ENCODE measurements around the gene BCLAF1. TPM values are rescaled to one million over a fixed set of nuclear protein-coding genes. Genes with fewer than 3 reads are reported as not detected.
"Not testable (repeated sequence)": the region's sequence is repeated elsewhere in the genome, so short reads cannot be mapped to it uniquely, and the experiment has no call there.

Gene BCLAF1
- polyA plus RNA-seq, 3 donors: 214 to 235 (median 229) TPM

DNA sequence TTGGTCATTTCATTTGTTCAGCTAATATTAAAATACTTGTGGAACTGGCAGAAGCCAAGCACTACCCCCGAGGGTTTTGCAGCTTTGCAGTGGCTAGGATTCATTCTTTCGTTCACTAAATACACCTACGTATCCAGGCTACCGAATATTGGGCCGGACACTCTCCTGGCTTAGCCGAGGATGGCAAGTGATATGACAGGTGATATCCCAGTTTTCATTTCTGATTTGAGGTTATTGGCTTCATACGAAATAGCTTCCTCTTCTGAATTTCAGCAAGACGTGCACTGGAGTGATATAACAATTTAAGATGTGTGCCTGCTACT, 39.0 kb downstream of the BCLAF1 start:
- DNase-seq (ENCODE audit: low read depth in 3 of 3, low spot score in 2 of 3): no peak

DNA sequence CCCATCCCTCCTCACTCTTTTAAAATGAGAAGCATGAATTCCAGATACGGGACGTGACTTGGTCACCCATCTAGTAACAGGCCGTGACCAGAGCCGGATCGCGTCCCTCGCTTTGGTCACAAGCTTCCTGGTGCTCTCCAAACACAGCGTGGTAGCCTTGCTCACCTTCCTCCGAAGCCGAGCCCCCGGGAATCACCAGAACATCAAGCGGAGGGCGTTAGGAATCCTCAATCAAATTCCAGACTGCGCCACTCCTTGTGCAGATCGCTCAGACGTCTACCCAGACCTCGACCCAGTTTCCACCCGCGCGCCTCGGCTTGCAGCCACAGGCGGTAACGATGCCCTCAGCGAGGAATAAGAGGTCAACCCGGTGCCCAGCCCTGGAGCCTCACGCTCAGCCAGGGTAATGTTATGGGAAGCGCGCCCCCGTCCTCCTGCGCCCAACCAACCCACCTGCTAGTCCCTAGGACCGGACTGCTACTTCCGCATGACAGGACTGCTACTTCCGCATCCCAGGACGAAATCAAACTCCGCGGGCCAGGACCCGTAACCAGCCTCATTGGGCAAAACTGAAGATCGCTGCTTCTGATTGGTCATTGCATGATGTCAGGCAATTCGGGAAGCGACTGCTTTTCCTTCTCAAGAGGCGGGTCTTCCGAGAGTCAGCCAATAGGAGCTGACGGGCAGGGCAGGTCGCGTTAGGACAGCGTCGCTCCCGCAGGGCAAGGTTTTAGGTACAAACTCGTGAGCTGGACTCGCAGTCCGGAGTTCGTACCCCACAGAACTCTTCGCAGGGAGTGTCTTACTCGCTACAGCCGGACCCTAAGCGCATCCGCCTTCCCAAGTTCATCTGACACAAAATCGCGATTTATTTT, 39.6 kb downstream of the BCLAF1 start, which contains the start of gene MTFR2:
TSS of gene MTFR2 (minus strand) at position 501 of the 875 bp plus-strand sequence. CDS start 1,212 bp downstream, outside the sequence.
- DNase-seq (ENCODE audit: low read depth in 3 of 3, low spot score in 2 of 3): peak; percentile 91 to 98 (median 97)

DNA sequence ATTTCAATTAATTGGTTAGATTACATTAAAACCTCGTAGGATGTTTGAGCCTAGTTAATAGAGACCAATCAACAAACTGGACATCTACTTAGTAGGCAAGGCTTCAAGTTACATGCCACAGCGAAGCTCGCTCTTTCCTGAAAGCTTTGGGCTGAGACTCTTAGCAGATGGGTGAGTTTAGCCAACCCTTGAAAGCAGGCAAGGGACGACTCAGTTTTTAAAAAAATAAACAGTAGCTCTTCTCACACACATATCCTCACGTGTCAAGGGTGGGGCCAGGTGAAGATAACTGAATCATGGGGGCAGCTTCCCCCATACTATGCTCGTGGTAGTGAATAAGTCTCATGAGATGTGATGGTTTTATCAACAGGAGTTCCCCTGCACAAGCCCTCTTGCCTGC, 40.3 kb downstream of the BCLAF1 start:
- DNase-seq (ENCODE audit: low read depth in 3 of 3, low spot score in 2 of 3): no peak

DNA sequence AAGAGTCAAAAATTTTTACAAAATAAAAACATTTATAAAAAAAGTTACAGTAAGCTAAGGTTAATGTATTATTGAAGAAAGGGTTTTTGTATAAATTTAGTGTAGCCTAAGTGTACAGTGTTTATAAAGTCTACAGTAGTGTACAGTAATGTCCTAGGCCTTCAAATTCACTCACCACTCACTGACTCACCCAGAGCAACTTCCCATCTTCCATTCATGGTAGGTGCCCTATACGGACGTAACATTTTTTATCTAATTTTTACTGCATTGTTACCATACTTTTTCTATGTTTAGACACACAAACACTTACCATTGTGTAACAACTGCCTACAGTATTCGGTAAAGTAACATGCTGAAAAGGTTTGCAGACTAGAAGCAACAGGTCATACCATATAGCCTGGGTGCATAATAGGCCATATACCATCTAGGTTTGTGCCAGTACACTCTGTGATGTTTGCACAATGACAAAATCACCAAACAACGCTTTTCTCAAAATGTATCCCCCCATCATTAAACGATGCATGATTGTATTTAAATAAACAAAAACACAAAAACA, 45.5 kb downstream of the BCLAF1 start:
- DNase-seq (ENCODE audit: low read depth in 3 of 3, low spot score in 2 of 3): no peak

DNA sequence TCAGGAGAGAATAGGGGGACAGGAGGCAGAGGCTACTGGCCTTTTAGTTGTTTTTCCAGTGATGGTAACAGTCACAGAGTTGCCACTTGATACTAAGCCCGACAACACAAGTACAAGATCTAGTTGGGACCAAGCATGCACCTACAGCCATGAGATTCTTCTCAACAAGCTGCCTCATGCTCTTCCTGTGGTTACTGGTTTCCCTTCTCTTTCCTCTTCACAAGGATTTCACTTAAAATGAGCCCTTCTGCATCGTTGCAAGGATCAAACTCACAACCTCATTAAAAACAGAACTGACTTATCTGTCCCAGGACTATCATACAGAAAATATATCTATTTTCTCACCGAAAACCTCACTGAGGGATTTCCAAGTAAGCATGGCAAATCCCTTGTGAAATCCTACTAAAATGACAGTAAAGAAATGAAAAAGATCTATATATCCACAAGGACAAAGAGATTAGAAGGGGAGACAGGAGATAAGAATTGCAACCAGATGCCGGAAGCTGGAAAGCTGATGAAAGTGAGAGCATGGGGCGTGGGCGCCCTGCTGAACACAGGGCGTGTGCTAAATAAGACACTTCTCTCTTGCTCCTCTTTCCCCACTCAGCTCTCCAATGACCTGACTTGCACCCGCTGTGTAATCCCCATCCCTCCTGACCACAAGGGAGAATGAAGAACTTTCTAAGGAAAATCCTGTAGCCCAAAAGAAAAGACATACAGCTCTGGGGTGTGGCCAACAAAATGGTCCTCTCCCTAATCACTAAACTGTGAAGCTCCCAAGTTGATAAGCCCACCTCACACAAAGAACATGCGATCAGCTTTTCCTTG, 53.0 kb downstream of the BCLAF1 start:
- DNase-seq (ENCODE audit: low read depth in 3 of 3, low spot score in 2 of 3): no peak

DNA sequence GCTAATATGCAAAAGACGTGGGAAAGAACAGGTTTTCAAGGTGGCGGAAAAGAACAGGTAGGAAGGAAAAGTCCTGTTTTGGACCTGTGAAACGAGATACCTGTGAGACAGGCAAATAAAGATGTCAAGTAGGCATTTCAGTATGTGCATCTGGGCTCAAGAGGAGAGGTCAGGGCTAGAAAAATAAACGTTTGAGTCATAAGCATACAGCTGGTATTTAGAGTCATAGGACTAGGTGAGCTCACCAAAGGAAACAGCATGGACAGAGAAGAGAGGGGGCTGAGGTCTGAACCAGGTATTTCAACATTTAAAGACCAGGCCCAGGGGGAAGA, 54.4 kb downstream of the BCLAF1 start:
- DNase-seq (ENCODE audit: low read depth in 3 of 3, low spot score in 2 of 3): no peak

DNA sequence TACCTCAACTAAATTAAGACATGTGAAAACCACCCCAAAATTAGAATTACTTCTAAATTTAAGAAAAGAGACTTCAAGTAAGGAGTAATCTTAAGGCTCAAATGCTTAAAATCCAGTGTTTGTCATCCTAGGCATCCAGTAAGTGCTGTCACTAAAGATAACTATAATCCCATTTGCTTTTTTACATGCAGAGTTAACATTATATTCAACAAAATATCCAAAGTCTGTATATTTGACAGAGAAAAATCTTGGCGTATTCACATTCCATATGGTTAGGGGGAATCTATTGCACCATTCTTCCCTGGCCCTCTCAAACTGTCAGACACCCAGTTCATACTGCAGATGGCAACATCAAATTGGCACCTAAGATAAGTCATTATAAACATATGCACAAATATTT, 56.9 kb downstream of the BCLAF1 start:
- no peak for DNase-seq (ENCODE audit: low read depth in 3 of 3, low spot score in 2 of 3)

DNA sequence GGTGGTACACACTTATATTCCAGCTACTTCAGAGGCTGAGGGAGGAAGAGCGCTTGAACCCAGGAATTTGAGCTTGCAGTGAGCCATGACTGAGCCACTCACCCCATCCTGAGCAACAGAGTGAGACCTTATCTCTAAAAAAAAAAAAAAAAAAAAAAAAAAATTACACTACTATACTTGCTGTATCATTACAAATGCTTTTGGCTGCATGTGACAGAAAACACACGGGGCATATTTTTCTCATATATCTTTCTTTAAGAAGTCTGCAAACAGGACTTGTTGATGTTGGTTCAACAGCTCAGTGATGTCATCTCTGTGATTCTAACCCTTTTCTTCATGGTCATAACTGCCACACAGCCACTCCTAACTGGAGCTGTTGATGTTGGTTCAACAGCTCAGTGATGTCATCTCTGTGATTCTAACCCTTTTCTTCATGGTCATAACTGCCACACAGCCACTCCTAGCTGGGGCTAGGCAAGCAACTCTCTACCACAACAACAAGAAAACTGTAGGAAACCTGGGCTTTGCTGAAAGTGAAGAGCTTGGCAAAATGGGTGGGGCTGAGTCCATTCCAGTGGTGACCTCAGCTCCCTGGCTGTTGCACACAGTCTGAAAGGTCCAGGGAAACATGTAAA, 59.3 kb downstream of the BCLAF1 start:
- no peak for DNase-seq (ENCODE audit: low read depth in 3 of 3, low spot score in 2 of 3)

DNA sequence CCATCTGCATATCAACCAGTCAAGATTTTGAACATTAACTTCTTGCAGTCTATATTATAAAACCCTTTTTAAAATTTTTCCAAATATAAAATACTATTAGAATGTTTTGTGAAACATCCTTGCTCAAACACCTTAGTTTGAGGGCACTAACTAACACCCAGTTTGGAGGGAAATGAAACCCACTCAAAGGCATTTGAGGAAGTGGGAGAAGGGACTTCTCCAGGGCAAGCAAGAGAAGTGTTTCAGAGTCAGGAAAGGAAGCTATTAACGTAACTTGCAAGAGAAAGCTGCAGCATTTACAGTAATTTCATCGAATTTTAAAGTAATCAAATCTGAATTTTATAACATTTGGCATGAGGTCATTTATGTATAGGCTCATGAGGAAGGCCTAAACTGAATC, 60.8 kb downstream of the BCLAF1 start:
- no peak for DNase-seq (ENCODE audit: low read depth in 3 of 3, low spot score in 2 of 3)

DNA sequence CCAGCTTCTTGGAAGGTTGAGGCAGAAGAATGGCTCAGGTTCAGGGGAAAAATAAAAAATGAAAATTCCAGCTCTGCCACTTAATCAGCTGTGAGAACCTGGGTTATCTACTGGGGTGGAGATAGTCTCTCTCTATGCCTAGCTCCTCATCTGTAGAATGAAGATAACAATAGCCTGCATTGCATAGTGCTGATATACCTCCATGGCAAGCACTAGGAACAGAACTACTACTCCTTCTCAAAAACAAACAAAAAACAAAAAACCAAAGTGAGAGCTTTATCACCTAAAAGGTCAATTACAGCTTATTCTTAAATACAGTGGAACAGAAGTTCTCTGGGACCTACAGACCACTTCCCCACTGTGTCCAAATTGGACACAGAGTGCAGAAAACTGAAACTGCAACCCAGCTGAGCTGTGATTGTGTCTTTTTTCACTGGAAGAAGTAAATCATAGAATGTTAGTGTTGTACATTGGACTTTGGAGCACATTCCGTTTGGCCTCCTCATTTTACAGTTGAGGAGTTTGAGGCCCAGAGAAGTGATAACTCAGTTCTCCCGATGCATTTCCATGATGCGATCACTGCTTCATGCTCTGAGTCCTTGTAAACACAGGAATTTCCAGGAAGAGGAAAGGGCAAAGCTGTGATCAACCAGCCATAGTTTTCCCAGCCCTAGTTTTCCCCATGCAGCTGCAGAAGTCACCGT, 62.8 kb downstream of the BCLAF1 start:
- no peak for DNase-seq (ENCODE audit: low read depth in 3 of 3, low spot score in 2 of 3)

DNA sequence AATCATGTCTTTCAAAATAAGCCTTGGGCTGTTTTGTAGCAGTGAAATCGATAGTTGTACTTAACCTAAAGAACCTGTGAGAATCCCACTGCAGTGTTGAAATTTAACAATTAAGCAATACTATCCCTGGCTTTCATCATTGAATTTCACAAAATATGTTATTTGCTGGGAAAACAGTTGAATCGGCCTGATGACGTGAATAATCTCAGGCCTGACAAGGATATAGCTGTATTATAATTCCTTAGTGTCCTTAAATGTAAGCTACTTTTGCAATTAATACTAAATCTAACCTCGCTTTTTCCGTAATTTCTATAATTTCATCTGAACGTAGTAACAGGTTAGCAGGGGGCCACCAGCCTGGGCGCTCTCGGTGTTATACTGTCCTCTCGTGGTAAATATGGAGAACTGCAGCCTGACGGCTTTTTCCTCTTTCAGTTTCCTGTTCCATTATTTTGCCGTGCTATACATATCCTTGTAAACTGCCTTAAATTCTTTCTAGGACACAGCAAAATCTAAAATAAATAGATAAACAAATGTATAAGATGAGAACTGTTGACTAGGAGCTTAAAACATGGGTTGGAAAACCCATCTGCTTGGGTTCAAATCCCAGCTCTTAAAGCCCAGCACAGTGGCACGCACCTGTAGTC, 63.5 kb downstream of the BCLAF1 start:
- peak in 2 of 3 donors; percentile 38 to 56 for DNase-seq (ENCODE audit: low read depth in 3 of 3, low spot score in 2 of 3)

DNA sequence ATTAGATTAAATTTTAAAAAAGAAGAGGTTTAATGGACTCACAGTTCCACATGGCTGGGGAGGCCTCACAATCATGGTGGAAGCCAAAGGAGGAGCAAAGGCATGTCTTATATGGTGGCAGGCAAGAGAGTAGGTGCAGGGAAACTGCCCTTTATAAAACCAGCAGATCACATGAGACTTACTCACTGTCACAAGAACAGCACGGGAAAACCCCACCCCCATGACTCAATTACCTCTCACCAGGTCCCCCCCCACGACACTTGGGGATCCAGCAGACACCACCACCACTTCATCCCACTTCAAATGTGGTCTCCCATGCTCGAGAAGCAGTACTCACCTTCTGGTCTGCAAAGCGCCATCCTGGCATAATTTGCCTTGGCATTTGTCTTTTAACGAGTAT, 64.2 kb downstream of the BCLAF1 start:
- DNase-seq (ENCODE audit: low read depth in 3 of 3, low spot score in 2 of 3): no peak

DNA sequence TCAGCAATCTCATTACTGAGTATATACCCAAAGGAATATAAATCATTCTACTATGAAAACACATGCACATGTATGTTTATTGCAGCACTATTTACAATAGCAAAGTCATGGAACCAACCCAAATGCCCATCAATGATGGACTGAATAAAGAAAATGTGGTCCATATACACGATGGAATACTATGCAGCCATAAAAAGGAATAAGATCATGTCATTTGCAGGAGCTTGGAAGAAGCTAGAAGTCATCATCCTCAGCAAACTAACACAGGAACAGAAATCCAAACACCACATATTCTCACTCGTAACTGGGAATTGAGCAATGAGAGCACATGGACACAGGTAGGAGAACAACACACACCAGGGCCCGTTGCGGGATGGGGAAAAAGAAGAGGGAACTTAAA, 64.7 kb downstream of the BCLAF1 start:
- not testable (repeated sequence) for DNase-seq (ENCODE audit: low read depth in 3 of 3, low spot score in 2 of 3)

DNA sequence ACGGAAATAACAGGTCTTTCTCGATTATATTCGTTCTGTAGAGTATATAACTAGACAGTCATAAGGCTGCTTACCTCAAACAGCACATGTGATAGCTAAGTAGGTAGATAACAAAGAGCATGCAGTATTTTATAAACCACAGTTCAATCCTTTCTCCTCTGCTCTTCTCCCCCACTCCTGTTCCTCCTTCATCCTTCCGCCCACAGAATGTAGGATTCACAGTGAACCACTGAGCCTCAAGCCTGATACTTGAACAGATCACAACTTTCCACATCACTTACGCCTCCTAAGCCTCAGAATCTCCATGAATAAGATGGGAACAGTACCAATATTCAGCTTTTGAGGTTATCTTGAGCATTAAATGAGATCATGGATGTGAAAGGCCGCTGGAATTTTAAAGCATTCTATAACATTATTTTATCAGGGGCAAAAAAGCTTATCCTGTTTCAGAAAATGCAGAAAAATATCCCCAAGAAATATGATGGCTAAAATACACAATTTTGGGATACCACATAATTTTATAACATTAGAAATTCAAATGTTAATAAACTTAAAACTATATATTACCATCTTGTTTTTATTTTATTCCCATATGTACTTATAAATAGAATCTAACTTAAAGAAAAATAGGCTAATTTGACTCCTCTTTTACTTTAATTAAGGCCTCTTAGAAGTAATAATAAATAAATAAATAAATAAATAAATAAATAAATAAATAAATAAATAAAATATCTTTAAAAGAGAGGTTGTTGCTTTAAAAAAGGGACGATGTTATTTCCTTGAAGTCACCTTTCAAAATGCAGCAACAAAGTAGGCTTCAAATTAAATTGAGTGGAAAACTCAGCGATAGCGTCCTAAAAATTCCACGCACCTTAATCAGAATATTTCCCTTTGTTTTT, 72.9 kb downstream of the BCLAF1 start:
- DNase-seq (ENCODE audit: low read depth in 3 of 3, low spot score in 2 of 3): no peak

DNA sequence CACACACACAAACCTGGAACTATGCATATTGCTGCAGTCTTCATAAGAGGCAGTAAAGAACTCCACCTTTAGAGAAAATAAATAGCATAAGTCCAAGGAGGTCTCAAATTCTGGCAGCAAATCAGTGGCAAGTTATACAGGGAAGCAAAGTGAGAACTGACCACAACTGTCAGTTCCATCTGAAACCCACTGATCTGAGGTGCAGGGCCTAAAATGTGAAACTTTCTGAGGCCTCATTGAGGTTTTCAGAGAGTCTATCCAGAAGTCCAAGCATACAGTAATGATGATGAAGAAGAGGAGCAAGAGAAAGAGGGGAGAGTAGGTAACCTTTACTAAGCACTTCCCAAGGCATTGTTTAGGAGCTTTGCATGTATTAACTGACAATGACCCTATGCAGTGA, 75.8 kb downstream of the BCLAF1 start:
- no peak for DNase-seq (ENCODE audit: low read depth in 3 of 3, low spot score in 2 of 3)

DNA sequence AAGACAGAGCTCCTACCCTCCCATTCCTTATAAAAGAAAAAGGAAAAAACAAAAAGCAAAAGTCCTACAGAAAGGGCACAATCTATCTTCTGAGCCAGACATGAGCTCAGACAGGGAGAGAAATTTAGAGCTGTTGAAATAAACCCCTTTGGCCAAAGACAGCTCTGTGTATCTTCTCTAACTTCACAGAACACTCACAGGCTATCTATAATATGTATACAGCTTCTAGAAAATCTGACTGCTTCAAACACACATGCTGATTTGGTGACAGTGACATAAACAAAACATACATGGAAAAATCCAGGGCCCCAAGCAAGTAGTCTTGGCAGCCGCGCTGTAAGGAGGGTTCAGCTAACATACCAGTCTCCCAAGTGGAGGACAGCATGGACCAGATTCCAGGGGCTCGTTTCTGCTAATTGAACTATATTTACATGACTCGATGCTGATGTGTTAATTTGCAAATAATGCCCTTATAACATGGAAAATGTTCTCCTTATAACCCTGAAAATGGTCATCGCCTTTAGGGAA, 76.6 kb downstream of the BCLAF1 start:
- DNase-seq (ENCODE audit: low read depth in 3 of 3, low spot score in 2 of 3): no peak

DNA sequence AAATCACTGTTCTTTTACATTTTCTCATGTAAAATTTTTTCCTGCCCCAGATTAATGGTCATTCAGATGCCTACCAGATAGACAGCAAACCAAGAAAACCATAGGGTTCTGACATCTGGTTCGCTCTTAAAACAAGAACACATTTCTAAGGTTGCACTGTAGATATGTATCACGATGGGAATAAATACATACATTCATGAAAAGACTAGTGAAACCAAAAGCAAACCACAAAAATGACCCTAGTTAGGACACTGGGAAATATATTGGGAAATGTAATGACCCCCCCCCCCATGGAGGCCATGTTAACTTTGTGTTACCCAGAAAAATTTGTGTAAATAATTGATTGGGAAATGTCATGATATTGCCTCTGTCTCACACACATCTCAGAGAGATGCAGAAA, 77.0 kb downstream of the BCLAF1 start:
- DNase-seq (ENCODE audit: low read depth in 3 of 3, low spot score in 2 of 3): no peak

DNA sequence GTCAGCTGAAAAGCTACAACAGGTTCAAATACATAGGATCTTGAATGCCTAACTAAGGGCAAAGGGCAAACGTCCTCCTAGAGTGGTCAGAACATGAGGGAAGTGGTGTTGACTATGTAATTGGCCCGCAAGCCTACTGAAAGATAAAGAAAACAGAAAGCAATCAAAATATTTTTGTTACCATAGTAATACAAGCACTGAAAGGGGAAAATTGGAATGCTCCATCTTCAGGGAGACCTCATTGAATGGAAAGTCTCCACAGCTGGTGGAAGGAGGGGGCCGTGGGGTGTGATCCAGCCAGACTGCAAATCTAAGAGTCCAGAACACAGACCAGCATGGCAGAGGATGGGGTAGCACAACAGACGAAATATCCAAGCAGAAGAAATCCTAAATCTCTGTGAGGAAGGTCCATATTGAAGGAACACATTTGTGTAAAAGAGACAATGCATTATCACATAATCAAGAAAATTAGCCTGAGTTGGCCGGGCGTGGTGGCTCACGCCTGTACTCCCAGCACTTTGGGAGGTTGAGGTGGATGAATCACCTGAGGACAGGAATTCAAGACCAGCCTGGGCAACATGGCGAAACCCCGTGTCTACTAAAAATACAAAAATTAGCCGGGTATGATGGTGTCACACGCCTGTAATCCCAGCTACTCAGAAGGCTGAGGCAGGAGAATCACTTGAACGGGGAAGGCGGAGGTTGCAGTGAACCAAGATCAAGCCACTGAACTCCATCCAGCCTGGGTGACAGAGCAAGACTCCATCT, 79.1 kb downstream of the BCLAF1 start:
- DNase-seq (ENCODE audit: low read depth in 3 of 3, low spot score in 2 of 3): no peak

Data from right renal cortex interstitium (tissue), 3 donors.